K562 (cell line): Measurements from ENCODE around the gene AP3B1.

Experiments used
- EP300 ChIP-seq: IDR thresholded peaks from 2 replicates; pipeline ENCODE4 v1.6.1; 2012; ENCODE audit warnings: low read length, improper control_type of control experiment
- GABPB1 ChIP-seq: sonication (generic); formaldehyde crosslinking; IDR thresholded peaks from 2 replicates; pipeline ENCODE4 v1.8.0; 2022; ENCODE audit warnings: mild to moderate bottlenecking, missing genetic modification reagents
- KDM1A ChIP-seq, 2 experiments: fragments of 450-650 bp; IDR thresholded peaks; 2 replicates each; pipeline ENCODE4 v1.6.1; 2016; ENCODE audit warnings: mild to moderate bottlenecking in 2 of 2
- OTX1 ChIP-seq: fragments of 450-650 bp; formaldehyde crosslinking; IDR thresholded peaks from 2 replicates; pipeline ENCODE4 v1.4.0; 2022; ENCODE audit warnings: mild to moderate bottlenecking
- POLR2A ChIP-seq: fragments of 450-650 bp; conservative IDR thresholded peaks from 2 replicates; pipeline ENCODE4 v1.6.1; 2016
- SMARCC2 ChIP-seq: fragments of 450-650 bp; IDR thresholded peaks from 2 replicates; pipeline ENCODE4 v1.6.1; 2017; ENCODE audit warnings: antibody characterized with exemption, moderate library complexity, mild to moderate bottlenecking, low read depth
- TARDBP ChIP-seq: fragments of 450-650 bp; IDR thresholded peaks from 2 replicates; pipeline ENCODE4 v1.6.1; 2016
- ZNF707 ChIP-seq: fragments of 250-450 bp; sonication (Bioruptor Pico); conservative IDR thresholded peaks from 2 replicates; pipeline ENCODE4 v1.8.0; 2022; ENCODE audit warnings: inconsistent platforms, mild to moderate bottlenecking, moderate library complexity
- TF ChIP-seq, protein P1 (sequence below), 3 experiments: IDR thresholded peaks in 2 of 3; conservative IDR thresholded peaks in 1 of 3; 2 replicates each; pipeline ENCODE4 v1.5.1; 2011 to 2012; ENCODE audit warnings: low read length in 3 of 3, mild to moderate bottlenecking in 3 of 3, control low read depth in 2 of 3, improper control_type of control experiment in 1 of 3, inconsistent platforms in 1 of 3, low read depth in 1 of 3, mixed read lengths in 1 of 3, moderate library complexity in 1 of 3; ENCODE audit not compliant: insufficient read depth in 2 of 3
- TF ChIP-seq, protein P2 (sequence below): sonication (generic); formaldehyde crosslinking; IDR thresholded peaks from 2 replicates; pipeline ENCODE4 v1.8.0; 2022; ENCODE audit warnings: mild to moderate bottlenecking, missing genetic modification reagents

DNA sequence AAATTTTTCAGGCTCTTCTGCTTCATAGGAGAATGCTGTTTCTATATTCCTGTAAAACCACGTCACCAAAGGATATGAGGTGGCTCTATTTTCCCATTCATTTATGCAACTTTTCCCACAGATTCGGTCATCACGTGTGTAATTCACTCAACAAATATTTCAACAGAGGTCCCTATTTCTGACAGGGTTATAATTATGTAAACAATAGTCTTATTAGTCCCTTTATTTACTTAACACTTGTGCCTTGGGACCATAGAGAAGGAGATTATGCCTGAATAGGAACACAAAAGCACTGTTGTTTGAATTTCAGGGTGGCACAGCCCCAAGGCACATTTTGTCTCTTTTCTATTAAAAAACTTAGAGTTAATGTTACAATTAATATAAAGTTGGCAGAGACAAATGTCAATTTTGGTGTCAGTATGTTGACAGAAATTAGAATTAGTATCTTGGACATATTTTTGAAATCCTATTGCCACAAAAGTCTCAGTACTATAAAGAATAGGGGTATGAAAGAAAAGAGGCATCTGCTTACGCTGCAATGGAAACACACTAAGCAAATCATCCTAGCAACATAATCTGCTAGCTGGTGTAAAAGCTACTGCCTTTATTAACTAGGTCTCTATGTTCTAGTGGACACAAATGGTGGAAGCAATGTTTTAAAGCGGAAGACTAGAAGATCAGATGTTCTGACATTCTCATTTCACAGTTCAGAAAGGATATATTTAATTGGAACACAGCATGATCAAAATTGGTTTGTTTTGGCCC is 289.3 kb downstream of the AP3B1 start:
- no peak for TF ChIP-seq TARDBP
- no peak for TF ChIP-seq POLR2A
- TF ChIP-seq, protein P1, sequence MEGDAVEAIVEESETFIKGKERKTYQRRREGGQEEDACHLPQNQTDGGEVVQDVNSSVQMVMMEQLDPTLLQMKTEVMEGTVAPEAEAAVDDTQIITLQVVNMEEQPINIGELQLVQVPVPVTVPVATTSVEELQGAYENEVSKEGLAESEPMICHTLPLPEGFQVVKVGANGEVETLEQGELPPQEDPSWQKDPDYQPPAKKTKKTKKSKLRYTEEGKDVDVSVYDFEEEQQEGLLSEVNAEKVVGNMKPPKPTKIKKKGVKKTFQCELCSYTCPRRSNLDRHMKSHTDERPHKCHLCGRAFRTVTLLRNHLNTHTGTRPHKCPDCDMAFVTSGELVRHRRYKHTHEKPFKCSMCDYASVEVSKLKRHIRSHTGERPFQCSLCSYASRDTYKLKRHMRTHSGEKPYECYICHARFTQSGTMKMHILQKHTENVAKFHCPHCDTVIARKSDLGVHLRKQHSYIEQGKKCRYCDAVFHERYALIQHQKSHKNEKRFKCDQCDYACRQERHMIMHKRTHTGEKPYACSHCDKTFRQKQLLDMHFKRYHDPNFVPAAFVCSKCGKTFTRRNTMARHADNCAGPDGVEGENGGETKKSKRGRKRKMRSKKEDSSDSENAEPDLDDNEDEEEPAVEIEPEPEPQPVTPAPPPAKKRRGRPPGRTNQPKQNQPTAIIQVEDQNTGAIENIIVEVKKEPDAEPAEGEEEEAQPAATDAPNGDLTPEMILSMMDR (IDR thresholded peaks at IDR 0.05 in 2 of 3, conservative IDR thresholded peaks at IDR 0.05 in 1 of 3; ENCODE audit: insufficient read depth in 2 of 3, low read depth in 1 of 3, low read length in 3 of 3): no peak
- TF ChIP-seq, protein P2, sequence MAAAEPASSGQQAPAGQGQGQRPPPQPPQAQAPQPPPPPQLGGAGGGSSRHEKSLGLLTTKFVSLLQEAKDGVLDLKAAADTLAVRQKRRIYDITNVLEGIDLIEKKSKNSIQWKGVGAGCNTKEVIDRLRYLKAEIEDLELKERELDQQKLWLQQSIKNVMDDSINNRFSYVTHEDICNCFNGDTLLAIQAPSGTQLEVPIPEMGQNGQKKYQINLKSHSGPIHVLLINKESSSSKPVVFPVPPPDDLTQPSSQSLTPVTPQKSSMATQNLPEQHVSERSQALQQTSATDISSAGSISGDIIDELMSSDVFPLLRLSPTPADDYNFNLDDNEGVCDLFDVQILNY (CRISPR knock-in tag): no peak
- no peak for TF ChIP-seq OTX1
- no peak for TF ChIP-seq EP300
- no peak for TF ChIP-seq ZNF707
- TF ChIP-seq SMARCC2: no peak
- no peak for TF ChIP-seq KDM1A (IDR thresholded peaks at IDR 0.05)
- no peak for TF ChIP-seq GABPB1
